Mucosa of rectum (tissue), 2 donors: ENCODE data around the gene RIPK4.

Experiments used
- H3K27ac ChIP-seq, 2 donors: one replicate each; pipeline ENCODE4 v1.7.0; 2013; ENCODE audit warnings: inconsistent platforms in 2 of 2, low read depth in 2 of 2, low read length in 2 of 2
- H3K27me3 ChIP-seq, 2 donors: one replicate each; pipeline ENCODE4 v1.7.0; 2013; ENCODE audit warnings: low read length in 2 of 2; ENCODE audit not compliant: control insufficient read depth in 2 of 2, insufficient read depth in 2 of 2
- H3K36me3 ChIP-seq, 2 donors: one replicate each; pipeline ENCODE4 v1.7.0; 2013; ENCODE audit warnings: low read length in 2 of 2; ENCODE audit not compliant: control insufficient read depth in 2 of 2, insufficient read depth in 2 of 2
- H3K4me1 ChIP-seq, 2 donors: one replicate each; pipeline ENCODE4 v1.7.0; 2013; ENCODE audit warnings: low read length in 2 of 2, mild to moderate bottlenecking in 1 of 2; ENCODE audit not compliant: control insufficient read depth in 2 of 2, insufficient read depth in 2 of 2
- H3K4me3 ChIP-seq, 2 donors: one replicate each; pipeline ENCODE4 v1.7.0; 2013; ENCODE audit warnings: low read length in 2 of 2
- H3K9ac ChIP-seq, 2 donors: one replicate each; pipeline ENCODE4 v1.7.0; 2013; ENCODE audit warnings: low read length in 2 of 2, low read depth in 1 of 2, mild to moderate bottlenecking in 1 of 2
- H3K9me3 ChIP-seq, 2 donors: one replicate each; pipeline ENCODE4 v1.7.0; 2013; ENCODE audit warnings: low read length in 2 of 2; ENCODE audit not compliant: control insufficient read depth in 2 of 2
- donor health status: healthy.
- donor health status: Normal muscosa, but diverticular disease.

The RIPK4 gene

DNA sequence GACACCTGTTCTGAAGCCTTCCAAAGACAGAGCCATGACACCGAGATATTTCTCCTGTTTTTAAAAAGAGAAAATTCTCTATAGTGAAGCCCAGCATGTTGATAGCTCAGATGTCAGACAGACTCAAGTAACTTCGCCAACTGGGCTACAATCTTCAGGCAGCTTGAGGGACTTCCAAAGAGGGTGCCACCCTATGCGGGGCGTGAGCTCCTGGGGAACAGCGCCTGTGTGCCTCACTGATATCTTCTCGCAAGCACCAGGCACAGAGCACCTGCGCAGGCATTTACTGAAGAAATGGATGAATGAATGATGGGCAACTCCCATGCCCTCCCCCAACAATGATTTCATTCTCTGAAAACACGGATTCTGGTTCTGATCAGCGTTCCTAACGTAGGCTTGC lies 17.6 kb downstream of the RIPK4 start:
- H3K4me3 ChIP-seq = no peak overlapping the region
- H3K27me3 ChIP-seq = no peaks in the 10 kb centered on the region
- H3K9ac ChIP-seq = no peak overlapping the region
- H3K36me3 ChIP-seq = peaks cover 19 to 20% of the 10 kb centered on the region in 2 donors
- peaks cover 5 to 7% of the 10 kb centered on the region in 2 donors for H3K4me1 ChIP-seq
- H3K27ac ChIP-seq = no peak overlapping the region
- no peaks in the 10 kb centered on the region for H3K9me3 ChIP-seq

DNA sequence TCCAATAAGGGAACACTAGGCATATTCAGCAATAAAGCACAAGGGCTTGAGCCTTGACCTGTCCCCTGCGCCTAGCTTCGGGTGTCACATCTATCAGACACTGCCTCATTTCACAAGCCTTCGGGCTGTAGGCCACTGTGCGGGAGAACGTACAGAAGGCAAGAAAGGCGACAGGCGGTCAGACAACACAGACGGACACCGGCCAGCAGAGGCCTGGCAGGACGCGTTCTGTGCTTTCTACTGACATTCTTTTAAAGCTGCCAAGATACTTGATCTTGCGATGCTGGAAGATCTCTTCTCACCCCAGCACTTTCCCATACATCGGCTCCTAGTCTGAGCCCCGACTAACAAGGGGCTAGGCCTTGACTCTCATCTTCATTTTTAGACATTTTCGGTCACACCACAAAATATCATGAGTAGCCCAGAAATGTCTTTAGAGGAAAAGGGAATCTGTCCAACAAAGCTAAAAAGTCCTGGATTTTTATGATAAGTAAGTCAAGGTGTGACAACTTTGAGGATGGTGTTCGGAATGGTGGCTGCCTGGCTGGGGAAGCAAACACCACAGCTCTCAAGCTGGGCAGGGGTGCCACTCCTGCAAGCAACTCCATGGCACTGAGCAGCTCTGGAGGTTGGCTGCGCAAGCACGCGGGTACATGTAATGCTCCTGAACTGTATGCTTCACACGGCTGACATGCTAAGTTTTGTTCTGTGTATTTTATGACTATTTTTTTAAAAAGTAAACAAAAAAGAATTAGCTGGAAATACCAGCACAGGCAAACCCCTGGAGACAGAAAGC lies 18.7 kb downstream of the RIPK4 start:
- Histone ChIP-seq H3K4me3 (no peak overlapping the region), H3K27me3 (no peaks in the 10 kb centered on the region), H3K36me3 (peaks cover 20 to 26% of the 10 kb centered on the region in 2 donors), H3K4me1 (peaks cover 5 to 7% of the 10 kb centered on the region in 2 donors), H3K27ac (no peak overlapping the region), H3K9ac (no peak overlapping the region), H3K9me3 (no peaks in the 10 kb centered on the region)

DNA sequence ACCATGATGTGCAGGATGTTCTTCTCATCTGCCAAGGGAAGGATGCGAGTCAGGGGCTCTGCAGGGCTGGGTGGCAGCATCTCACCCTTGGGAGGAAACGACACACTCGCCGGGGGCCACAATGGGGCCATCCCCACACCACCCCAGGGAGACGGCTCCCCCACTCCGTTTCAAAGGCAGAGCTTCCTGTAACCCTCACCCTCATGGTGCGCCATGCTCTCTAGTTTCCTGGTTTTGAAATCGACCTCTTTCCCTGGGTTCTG lies 20.2 kb downstream of the RIPK4 start:
- Histone ChIP-seq H3K9me3 (no peaks in the 10 kb centered on the region), H3K4me1 (peaks cover 0 to 6% of the 10 kb centered on the region in 2 donors), H3K27ac (no peak overlapping the region), H3K4me3 (no peak overlapping the region), H3K27me3 (no peaks in the 10 kb centered on the region), H3K9ac (no peak overlapping the region), H3K36me3 (peaks cover 26 to 27% of the 10 kb centered on the region in 2 donors)

DNA sequence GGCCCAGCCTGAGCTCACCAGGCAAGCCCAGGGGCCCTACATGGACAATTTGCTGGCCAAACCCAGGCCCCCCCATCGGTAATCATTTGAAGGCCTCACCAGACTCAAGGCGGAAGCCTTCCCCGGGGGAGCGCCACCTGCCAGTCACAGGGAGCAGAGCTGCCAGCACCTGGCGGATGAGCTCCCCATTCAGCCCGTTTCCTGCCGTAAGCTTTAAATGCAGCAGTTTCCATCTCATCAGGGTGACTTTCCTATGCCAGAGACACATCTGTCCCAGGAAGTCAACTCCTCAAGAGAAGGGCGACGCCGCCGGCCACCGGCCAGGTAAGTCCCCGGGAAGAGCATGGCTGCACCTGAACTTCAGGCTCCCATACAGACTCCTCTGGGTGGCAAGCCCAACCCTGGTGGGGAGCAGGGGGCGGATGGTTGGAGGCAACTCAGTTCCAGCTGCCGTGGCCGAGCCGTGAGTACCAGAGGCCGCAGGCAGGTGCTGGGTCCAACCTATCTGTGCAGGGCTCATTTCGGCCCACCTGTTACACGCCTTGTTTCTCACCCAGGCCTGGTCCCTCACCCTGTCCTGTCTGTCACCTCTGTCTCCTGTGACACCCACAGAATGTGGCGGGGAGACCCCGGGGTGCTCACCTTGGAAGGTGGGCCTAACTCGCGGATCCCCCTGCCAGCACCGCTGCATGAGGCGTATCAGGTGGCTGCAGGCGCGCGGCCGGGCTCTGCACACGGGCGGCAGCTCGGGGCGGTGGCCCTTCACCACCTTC lies 20.7 kb downstream of the RIPK4 start:
- Histone ChIP-seq H3K9ac (no peak overlapping the region), H3K4me1 (peaks cover 0 to 3% of the 10 kb centered on the region in 2 donors), H3K9me3 (no peaks in the 10 kb centered on the region), H3K27me3 (no peaks in the 10 kb centered on the region), H3K27ac (no peak overlapping the region), H3K4me3 (no peak overlapping the region), H3K36me3 (peaks cover 31% of the 10 kb centered on the region in 2 donors)

DNA sequence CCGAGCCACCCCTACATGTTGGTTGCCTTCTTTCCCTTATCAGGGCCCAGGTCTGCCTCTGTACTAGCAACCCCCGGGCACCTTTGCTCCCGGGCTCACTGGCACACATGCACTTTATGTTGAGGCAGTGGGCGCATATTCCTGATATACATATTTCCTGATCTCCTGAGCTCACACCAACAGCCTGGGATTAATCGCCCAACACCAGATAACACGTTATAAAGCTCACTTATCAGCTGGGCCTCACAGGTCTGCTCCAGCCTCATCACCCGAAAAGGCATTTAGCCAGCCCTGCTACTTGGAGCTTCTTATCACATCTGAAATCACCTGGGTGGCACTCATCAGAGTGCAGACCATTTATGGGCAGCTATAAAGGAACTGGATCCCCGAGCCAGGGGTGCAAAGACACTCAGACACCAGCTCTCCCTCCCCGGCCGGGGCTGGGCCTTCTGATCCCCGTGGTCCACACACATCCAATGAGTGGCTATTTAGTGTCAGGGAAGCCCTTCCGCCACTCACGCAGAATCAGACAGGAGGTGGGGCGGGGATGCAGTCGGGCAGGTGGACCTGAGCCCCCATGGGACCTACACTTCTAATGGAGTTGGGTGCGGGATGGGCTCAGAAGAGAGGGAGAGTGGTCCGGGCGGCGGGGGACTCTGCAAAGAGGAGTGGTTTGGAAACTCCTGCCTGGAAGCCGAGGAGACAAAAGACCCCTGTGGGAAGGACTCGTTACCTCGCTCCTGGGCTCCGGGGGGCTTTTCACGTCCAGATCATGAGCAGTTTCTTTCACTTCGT lies 21.6 kb downstream of the RIPK4 start:
- Histone ChIP-seq H3K36me3 (peaks cover 34 to 37% of the 10 kb centered on the region in 2 donors), H3K9ac (no peak overlapping the region), H3K27me3 (no peaks in the 10 kb centered on the region), H3K4me3 (no peak overlapping the region), H3K27ac (no peak overlapping the region), H3K9me3 (no peaks in the 10 kb centered on the region), H3K4me1 (peaks cover 0 to 3% of the 10 kb centered on the region in 2 donors)

DNA sequence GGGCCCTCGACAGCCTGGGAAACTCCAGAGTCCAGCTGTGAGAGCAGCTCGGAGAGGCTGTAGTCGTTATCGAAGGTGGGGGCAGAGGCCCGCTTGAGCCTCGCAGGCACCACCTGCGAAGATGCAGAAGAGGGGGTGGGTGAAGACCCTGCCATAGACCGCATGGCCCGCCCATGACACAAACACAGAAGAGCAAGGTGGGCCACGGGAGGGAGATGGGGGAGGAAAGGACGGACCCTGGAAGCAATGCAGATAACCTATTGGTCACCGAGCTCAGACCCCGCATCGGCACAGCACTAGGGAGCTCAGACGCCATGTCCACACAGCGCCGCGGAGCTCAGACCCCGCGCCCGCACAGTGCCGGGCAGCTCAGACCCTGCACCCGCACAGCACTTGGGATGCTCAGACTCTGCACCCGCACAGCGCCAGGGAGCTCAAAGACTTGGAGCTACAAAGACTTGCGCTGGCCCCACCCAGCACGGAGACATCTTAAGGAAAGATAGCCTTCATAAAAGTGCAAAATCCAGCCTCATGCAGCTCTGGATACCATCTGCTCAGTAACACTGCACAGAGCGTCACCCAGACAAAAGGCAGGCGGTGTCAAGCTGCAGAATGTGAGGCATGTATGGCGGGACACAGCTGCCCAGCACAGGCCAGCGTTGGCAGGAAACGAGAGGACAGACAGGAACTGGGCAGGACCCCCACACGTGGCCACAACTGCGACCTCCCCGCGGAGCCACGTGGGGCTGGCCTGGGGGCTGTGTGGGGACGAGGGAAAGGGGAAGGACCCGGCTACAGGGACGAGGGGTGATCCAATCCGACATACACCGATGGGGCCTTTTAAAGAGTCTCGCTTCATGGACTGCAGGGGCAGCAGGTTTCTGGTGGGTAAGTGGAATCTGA lies 22.6 kb downstream of the RIPK4 start:
- H3K4me1 ChIP-seq = peaks cover 0 to 3% of the 10 kb centered on the region in 2 donors
- H3K36me3 ChIP-seq = peaks cover 34 to 36% of the 10 kb centered on the region in 2 donors
- H3K9me3 ChIP-seq = no peaks in the 10 kb centered on the region
- H3K4me3 ChIP-seq = no peak overlapping the region
- H3K27ac ChIP-seq = no peak overlapping the region
- H3K27me3 ChIP-seq = no peaks in the 10 kb centered on the region
- H3K9ac ChIP-seq = no peak overlapping the region

DNA sequence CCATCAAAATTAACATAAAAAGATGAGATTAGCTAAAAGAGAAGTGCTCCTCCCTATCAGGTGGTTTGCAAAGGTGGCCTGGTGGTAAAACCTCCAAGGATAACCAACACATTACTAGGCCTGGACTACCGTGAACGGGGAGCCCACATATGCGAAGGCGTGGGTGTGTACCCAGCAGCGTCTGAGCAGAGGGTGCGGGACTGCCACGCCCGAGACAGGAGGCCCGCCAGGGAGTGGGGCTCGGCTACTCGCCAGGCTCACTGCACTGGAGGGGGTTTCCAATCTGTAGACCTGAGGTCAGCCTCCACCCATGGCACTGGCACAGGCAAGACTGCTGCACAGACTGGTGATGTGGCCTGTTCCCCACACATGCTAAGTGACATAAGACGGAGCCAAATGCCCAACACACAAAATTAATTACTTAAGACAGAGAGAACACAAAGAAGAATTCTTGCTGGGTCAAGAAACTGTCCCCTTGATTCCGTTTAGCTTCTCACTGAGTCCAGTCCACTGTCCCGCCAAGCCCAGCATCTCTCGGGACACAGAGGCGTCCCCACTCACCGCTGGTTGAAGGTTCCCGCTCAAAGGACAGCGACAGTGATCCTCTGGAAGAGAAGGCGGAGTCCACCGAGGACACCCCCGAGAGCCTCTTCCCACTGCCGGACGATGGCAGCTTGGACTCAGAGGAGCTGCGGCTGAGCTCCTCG lies 23.4 kb downstream of the RIPK4 start:
- H3K36me3 ChIP-seq = peaks cover 28 to 36% of the 10 kb centered on the region in 2 donors
- H3K9ac ChIP-seq = no peak overlapping the region
- no peaks in the 10 kb centered on the region for H3K9me3 ChIP-seq
- H3K4me1 ChIP-seq = peaks cover 0 to 3% of the 10 kb centered on the region in 2 donors
- no peaks in the 10 kb centered on the region for H3K27me3 ChIP-seq
- no peak overlapping the region for H3K27ac ChIP-seq
- no peak overlapping the region for H3K4me3 ChIP-seq

DNA sequence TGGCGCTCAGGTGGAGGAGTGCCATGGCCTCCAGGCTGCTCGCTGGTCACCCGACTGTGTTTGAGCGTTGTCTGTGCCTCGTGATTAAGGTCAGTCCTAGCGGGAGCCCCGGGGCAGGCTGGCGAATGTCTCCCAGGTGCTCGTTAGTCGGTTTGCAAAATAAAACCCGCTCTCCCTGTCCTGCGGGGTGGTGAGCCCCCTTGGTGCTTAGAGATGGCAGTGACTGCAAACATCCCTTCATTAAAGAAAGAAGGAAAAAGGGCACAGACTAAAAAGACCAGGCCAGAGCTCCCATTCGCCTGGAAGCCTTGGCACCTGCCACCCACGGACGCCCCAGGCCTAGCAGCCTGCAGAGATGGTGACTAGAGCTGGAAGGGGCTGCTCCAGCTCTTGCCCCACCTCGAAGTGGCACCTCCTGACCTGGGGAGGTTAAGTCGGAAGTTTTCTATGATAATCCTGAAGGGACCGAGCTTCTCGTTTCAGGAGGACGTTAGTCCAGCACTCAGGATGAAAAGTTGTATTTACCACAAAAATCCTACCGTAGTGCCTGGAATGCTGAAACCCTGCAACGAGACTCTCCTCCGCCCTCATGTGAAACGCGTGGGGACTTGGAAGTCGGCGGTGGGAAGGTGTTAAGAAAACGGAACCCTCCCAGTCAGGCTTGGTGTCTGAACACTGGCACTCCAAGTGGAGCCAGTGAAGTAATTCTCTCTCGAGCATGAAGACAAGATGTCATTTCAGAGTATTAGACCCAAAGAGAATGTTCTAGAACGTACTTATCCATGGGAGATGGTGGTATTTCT lies 24.6 kb downstream of the RIPK4 start:
- Histone ChIP-seq H3K27ac (no peak overlapping the region), H3K4me3 (no peak overlapping the region), H3K9me3 (peaks cover 0 to 5% of the 10 kb centered on the region in 2 donors), H3K9ac (no peak overlapping the region), H3K27me3 (no peaks in the 10 kb centered on the region), H3K4me1 (peaks cover 0 to 3% of the 10 kb centered on the region in 2 donors), H3K36me3 (peaks cover 23 to 32% of the 10 kb centered on the region in 2 donors)
